BJ (cell line): ENCODE data around the gene AADACL3. TPM values are rescaled to one million over a fixed set of nuclear protein-coding genes. Genes with fewer than 3 reads are reported as not detected.

Experiments
- CTCF ChIA-PET: fragments of 350-600 bp; formaldehyde crosslinking; extraction: SDS; loops from one replicate; lab custom pipeline; 2021; ENCODE audit warnings: antibody characterized with exemption, inconsistent platforms; lab: Yijun Ruan, JAX
- POLR2A ChIA-PET: fragments of 300-600 bp; sonication (Branson Sonifier 250); formaldehyde crosslinking; extraction: SDS; loops from one replicate; lab custom pipeline; 2021; ENCODE audit warnings: antibody characterized with exemption; lab: Charles Lee
- DNase-seq: peaks from one replicate; pipeline ENCODE4 v3.0.0-alpha.2; 2011; ENCODE audit warnings: low read depth
- H3K27me3 ChIP-seq: 2 replicates; pipeline ENCODE4 v1.6.0; 2011; ENCODE audit warnings: low read length; ENCODE audit not compliant: control insufficient read depth, insufficient read depth
- H3K36me3 ChIP-seq: 2 replicates; pipeline ENCODE4 v1.5.1; 2011; ENCODE audit warnings: low read length; ENCODE audit not compliant: control insufficient read depth, insufficient read depth
- H3K4me3 ChIP-seq: 2 replicates; pipeline ENCODE4 v1.5.1; 2011; ENCODE audit warnings: low read depth, mild to moderate bottlenecking, control low read depth, low read length
- CTCF ChIP-seq: IDR thresholded peaks from 2 replicates; pipeline ENCODE4 v1.5.1; 2011; ENCODE audit warnings: low read depth, mild to moderate bottlenecking, control low read depth, inconsistent platforms, low read length, moderate library complexity; ENCODE audit not compliant: insufficient read depth
- polyA plus RNA-seq: library from polyadenylated mRNA; depleted of rRNA; stranded (reverse); fragments of >200 nt; gene quantifications from 2 replicates; pipeline ENCODE4 v1.2.3, GENCODE V29; 2011

AADACL3 gene
- polyA plus RNA-seq, 1 experiment: not detected

DNA sequence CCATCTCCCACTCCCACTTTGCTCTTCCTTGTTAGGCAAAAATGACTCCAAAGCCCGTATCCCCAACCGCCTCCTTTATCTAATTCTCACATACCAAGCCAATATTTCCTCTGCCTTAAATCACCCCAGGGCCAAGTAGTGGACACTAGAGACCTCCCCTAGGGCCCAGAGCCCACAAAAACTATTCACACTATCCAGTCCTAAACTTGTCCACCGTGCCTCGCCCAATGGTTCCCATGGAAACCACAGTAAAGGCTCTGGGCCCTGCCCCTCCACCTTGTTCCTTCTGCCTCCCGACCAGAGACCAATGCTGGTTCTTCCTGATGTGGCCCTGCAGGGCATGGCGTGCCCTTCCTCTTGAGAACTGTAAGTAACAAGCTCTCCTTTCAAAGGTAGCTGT is 41.9 kb downstream of the AADACL3 start:
- Histone ChIP-seq H3K4me3 (no peak overlapping the region), H3K36me3 (no peaks in the 10 kb centered on the region), H3K27me3 (no peaks in the 10 kb centered on the region)
- DNase-seq: no peak
- TF ChIP-seq CTCF: no peak
- ChIA-PET POLR2A (no interaction called here), CTCF (no interaction called here)

DNA sequence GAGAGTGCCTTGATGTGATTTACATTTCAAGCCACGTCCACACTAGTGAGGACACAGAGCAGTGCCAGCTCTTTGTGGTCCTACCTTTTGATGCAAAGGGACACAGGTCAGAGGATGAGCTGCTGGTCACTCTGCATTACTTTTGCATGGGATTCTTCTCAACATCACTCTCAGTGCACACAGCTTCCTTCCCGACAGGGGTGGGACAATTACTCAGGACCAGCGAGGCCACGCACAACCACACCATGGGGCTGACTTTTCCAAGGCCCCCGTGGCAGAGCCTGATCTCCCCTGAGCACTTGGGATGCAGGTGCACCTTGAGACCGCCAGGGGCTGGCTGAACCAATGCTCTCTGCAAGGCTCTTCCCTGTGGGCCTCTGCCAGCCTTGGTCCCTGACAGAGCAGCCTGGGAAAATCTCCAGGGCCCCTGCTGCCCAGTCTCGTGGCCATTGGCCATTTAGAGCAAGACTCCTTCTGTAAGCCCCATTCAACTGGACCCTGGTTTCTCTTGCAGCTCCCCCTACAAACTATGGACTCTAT is 44.4 kb downstream of the AADACL3 start:
- TF ChIP-seq CTCF: peak; percentile 27; the same call in 1 of the 2 replicates
- ChIA-PET POLR2A (no interaction called here), CTCF (no interaction called here)
- no peak for DNase-seq
- Histone ChIP-seq H3K4me3 (no peak overlapping the region), H3K27me3 (no peaks in the 10 kb centered on the region), H3K36me3 (no peaks in the 10 kb centered on the region)

DNA sequence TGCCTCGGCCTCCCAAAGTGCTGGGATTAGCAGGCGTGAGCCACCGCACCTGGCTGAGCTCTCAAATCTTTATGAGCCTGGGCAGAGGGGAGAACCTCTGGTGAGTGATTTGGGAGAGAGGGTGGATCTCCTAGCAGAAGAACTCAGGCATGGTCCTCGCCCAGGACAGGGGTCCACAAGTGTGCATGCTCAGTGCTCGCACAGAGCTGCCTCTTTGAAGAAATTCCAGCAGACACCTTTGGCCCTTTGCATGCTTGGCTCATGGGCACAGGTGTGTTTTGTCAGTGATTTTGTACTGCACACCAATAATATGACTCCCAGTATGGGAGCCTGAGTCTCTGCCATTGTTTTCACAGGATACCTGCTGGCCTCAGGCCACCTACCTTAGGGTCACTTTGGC is 45.9 kb downstream of the AADACL3 start:
- POLR2A ChIA-PET: no interaction called here
- no peaks in the 10 kb centered on the region for H3K27me3 ChIP-seq
- TF ChIP-seq CTCF: no peak
- H3K4me3 ChIP-seq: no peak overlapping the region
- CTCF ChIA-PET: no interaction called here
- DNase-seq: no peak
- no peaks in the 10 kb centered on the region for H3K36me3 ChIP-seq

- CTCF ChIA-PET: interaction anchor here (1.1 kb wide), 1 partner anchor 206 kb away, joined by 3 read pairs; no protein-coding TSS in a partner anchor
- Histone ChIP-seq H3K4me3 (no peak overlapping the region), H3K36me3 (no peaks in the 10 kb centered on the region), H3K27me3 (no peaks in the 10 kb centered on the region)
- DNase-seq: no peak
- TF ChIP-seq CTCF: no peak
- POLR2A ChIA-PET: no interaction called here
These were observed 46.9 kb downstream of the AADACL3 start for GRCh38 chr1:12762766-12763165.

- Histone ChIP-seq H3K27me3 (no peaks in the 10 kb centered on the region), H3K36me3 (no peaks in the 10 kb centered on the region), H3K4me3 (no peak overlapping the region)
- ChIA-PET CTCF (interaction anchor here (1.1 kb wide), 1 partner anchor 207 kb away, joined by 3 read pairs; no protein-coding TSS in a partner anchor), POLR2A (no interaction called here)
- no peak for DNase-seq
- TF ChIP-seq CTCF: no peak
These were observed 47.6 kb downstream of the AADACL3 start for GRCh38 chr1:12763479-12763878.
